ENCODE data around the gene SENP2. TPM values are rescaled to one million over a fixed set of nuclear protein-coding genes. Genes with fewer than 3 reads are reported as not detected.
"Not testable (repeated sequence)": the region's sequence is repeated elsewhere in the genome, so short reads cannot be mapped to it uniquely, and the experiment has no call there.

Gene SENP2
- total and polyA plus RNA-seq, 2 experiments from 2014 or later: 19.0 to 20.1 TPM

DNA sequence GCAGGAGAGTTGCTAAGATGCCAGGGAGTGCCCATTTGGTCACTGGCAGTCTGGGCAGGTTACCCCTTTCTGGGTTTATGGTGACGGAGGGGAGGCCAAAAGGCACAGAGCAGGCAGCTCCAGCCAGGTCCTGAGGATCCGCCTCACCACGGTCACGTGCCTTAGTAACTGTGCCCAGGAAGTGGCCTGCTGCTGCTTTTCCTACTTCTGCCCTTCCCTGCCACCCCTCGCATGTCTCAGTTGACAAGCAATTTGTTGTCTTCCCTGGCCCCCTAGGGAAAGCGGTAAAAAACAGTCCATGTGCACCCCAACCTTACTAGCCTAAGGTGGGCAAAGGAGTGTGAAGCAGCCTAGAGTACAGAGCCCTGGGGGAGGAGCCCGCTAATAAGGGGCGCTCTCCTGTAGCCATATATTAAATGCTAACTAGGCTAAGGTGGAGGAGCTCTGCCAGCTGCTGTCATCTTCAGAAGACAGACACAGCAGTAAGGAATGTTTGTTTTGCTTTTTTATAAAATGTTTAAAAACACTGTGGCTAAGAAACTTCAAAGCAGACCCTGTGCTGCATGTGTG is 24.6 kb upstream of the SENP2 start:
- no peak for DNase-seq
- Histone ChIP-seq H3F3A (ENCODE audit: insufficient read depth) (peaks cover 7% of the 10 kb centered on the region; the same call in 1 of the 2 replicates), H4K20me1 (ENCODE audit: insufficient read depth) (no peaks in the 10 kb centered on the region), H3K27me3 (replicated peaks; ENCODE audit: insufficient read depth) (0 out of 2 replicates have a peak, but pooled peaks cover 6% of the 10 kb centered on the region), H3K9me2 (ENCODE audit: insufficient read depth) (no peaks in the 10 kb centered on the region), H3K4me1 (ENCODE audit: insufficient read depth) (peaks cover 14% of the 10 kb centered on the region), H3K79me2 (ENCODE audit: insufficient read depth) (no peaks in the 10 kb centered on the region), H3K27ac (no peak overlapping the region), H3K9ac (no peak overlapping the region), H3K9me3 (ENCODE audit: low read depth) (no peaks in the 10 kb centered on the region), H3K36me3 (ENCODE audit: low read depth) (no peaks in the 10 kb centered on the region), H3K4me2 (ENCODE audit: unreplicated experiment) (no peak overlapping the region), H3K4me3 (no peak overlapping the region), H2AFZ (no peak overlapping the region)
- in situ Hi-C loops (cut with MboI): no loop called here
- 56 to 58% methylated on average over 8 of the region's 8 CpGs for WGBS, 2 experiments (ENCODE audit: low coverage in 1 of 2, low lambda C conversion rate in 2 of 2, missing lambda C conversion rate in 2 of 2)
- TF ChIP-seq EZH2phosphoT487 (IDR thresholded peaks at IDR 0.05; ENCODE audit: insufficient read depth, low read depth) (no peak), EZH2 (IDR thresholded peaks at IDR 0.05; ENCODE audit: insufficient read depth, poor library complexity, severe bottlenecking) (no peak)

DNA sequence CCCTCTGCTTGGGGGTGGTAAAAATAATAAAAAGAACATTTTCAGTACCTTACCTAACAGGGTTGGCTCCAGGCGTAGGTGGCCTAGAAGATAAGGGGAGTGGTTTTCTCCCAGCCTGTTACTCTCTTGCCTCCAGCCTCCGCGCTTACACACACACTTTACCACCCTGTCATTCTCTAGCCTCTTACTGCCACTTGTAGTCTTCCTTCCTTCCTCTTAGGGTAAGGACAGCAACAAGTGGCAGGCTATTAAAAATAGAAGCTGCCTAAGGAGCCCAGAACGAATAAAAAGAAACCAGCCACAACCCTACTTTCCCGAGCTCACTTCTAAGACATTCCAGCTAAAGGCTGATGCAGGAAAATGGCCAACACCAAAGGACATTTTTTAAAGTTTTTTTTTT is 24.1 kb upstream of the SENP2 start:
- H4K20me1 ChIP-seq (ENCODE audit: insufficient read depth): no peaks in the 10 kb centered on the region
- in situ Hi-C loops (cut with MboI): no loop called here
- H3K27me3 ChIP-seq (replicated peaks; ENCODE audit: insufficient read depth): 0 out of 2 replicates have a peak, but pooled peaks cover 6% of the 10 kb centered on the region
- H2AFZ ChIP-seq: no peak overlapping the region
- WGBS, 2 experiments (ENCODE audit: low coverage in 1 of 2, low lambda C conversion rate in 2 of 2, missing lambda C conversion rate in 2 of 2): 60 to 64% methylated on average over 5 of the region's 5 CpGs
- H3K36me3 ChIP-seq (ENCODE audit: low read depth): no peaks in the 10 kb centered on the region
- no peaks in the 10 kb centered on the region for H3K79me2 ChIP-seq (ENCODE audit: insufficient read depth)
- H3K27ac ChIP-seq: no peak overlapping the region
- H3K9ac ChIP-seq: no peak overlapping the region
- no peaks in the 10 kb centered on the region for H3K9me3 ChIP-seq (ENCODE audit: low read depth)
- no peak overlapping the region for H3K4me3 ChIP-seq
- H3F3A ChIP-seq (ENCODE audit: insufficient read depth): peaks cover 7% of the 10 kb centered on the region; the same call in 1 of the 2 replicates
- peaks cover 14% of the 10 kb centered on the region for H3K4me1 ChIP-seq (ENCODE audit: insufficient read depth)
- TF ChIP-seq EZH2phosphoT487 (IDR thresholded peaks at IDR 0.05; ENCODE audit: insufficient read depth, low read depth): no peak
- TF ChIP-seq EZH2 (IDR thresholded peaks at IDR 0.05; ENCODE audit: insufficient read depth, poor library complexity, severe bottlenecking): no peak
- no peak for DNase-seq
- H3K9me2 ChIP-seq (ENCODE audit: insufficient read depth): no peaks in the 10 kb centered on the region
- no peak overlapping the region for H3K4me2 ChIP-seq (ENCODE audit: unreplicated experiment)

DNA sequence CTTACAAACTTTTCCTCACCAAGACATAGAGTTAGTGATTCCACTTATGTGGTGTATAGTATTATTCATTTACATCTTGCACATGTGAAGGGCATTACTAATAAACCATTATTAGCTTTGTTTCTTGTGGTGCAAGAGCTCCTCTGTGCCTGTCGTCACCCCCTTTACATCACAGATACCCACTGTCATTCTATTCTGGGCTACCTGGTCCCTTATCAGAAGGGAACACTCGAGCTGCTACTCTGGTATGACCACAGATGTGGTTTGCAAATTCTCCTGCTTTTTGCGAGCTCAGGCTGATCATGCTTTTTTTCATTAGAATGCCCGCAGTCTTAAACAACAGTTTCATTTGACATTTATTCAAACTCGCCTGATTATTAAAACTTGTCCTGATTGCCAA is 13.9 kb upstream of the SENP2 start:
- Histone ChIP-seq H3K4me3 (no peak overlapping the region), H3K27me3 (replicated peaks; ENCODE audit: insufficient read depth) (no peaks in the 10 kb centered on the region; the same call in 1 of the 2 replicates), H3K27ac (no peak overlapping the region), H3K36me3 (ENCODE audit: low read depth) (no peaks in the 10 kb centered on the region), H3F3A (ENCODE audit: insufficient read depth) (no peaks in the 10 kb centered on the region), H2AFZ (no peak overlapping the region), H3K79me2 (ENCODE audit: insufficient read depth) (no peaks in the 10 kb centered on the region), H4K20me1 (ENCODE audit: insufficient read depth) (no peaks in the 10 kb centered on the region), H3K9me2 (ENCODE audit: insufficient read depth) (no peaks in the 10 kb centered on the region), H3K4me1 (ENCODE audit: insufficient read depth) (no peaks in the 10 kb centered on the region), H3K9me3 (ENCODE audit: low read depth) (no peaks in the 10 kb centered on the region), H3K9ac (no peak overlapping the region), H3K4me2 (ENCODE audit: unreplicated experiment) (no peak overlapping the region)
- in situ Hi-C loops (cut with MboI): no loop called here
- TF ChIP-seq EZH2 (IDR thresholded peaks at IDR 0.05; ENCODE audit: insufficient read depth, poor library complexity, severe bottlenecking) (no peak), EZH2phosphoT487 (IDR thresholded peaks at IDR 0.05; ENCODE audit: insufficient read depth, low read depth) (no peak)
- 40% methylated on average over 5 of the region's 5 CpGs for WGBS, 2 experiments (ENCODE audit: low coverage in 1 of 2, low lambda C conversion rate in 2 of 2, missing lambda C conversion rate in 2 of 2)
- DNase-seq: no peak

DNA sequence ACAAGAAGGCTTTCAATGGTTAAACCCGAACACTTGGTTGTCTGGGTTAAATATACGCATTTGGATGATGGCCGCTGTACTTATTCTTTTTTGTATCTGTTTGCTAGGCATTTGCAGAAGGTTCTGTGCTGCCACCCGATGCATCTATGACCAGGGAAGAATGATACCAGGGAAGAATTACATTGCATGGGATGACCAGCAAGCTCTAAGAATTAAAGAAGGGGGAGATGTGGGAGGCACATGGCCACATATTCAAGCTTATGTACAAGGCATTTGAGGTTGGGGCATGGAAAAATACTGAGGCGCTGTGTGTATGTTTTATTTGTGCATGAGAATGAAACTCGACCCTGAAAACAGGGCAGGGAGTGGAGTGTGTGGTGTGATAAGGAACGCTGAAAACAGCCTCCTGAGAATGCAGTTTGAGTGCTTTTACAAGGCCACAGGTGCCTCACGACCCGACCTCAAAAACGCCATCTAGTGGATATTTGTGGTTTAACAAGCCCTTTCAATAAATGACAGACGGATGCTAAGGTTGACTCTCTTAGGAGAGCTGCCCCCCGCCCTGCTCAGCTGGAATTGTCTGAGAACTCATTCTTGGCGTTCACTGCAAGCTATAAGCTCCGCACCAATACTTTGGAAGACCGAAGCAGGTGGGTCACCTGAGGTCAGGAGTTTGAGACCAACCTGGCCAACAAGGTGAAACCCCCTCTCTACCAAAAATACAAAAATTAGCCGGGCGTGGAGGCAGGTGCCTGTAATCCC is 10.8 kb upstream of the SENP2 start:
- H3K9me3 ChIP-seq (ENCODE audit: low read depth); in situ Hi-C loops (cut with MboI); H3K27ac ChIP-seq; H3K79me2 ChIP-seq (ENCODE audit: insufficient read depth); H3K27me3 ChIP-seq (replicated peaks; ENCODE audit: insufficient read depth); H3F3A ChIP-seq (ENCODE audit: insufficient read depth); H3K4me2 ChIP-seq (ENCODE audit: unreplicated experiment); H2AFZ ChIP-seq; H3K9ac ChIP-seq; H3K4me3 ChIP-seq; H4K20me1 ChIP-seq (ENCODE audit: insufficient read depth); H3K9me2 ChIP-seq (ENCODE audit: insufficient read depth); H3K36me3 ChIP-seq (ENCODE audit: low read depth); H3K4me1 ChIP-seq (ENCODE audit: insufficient read depth): not testable (repeated sequence)
- 20 to 24% methylated on average over 17 of the region's 17 CpGs for whole genome bisulfite sequencing, 2 experiments (ENCODE audit: low coverage in 1 of 2, low lambda C conversion rate in 2 of 2, missing lambda C conversion rate in 2 of 2)
- peak; percentile 49 for DNase-seq
